A549 (cell line): ENCODE results near the gene ERMAP. TPM values are rescaled to one million over a fixed set of nuclear protein-coding genes. Genes with fewer than 3 reads are reported as not detected.

Experiments used
- ATAC-seq, 2 experiments: fragments of 200-7000 bp in 1 of 2; fragments of >200 bp in 1 of 2; cut with Nextera tagmentation in 1 of 2; cut with Tn5 transposase in 1 of 2; 3 replicates each; pipeline versions ENCODE4 v1.8.0 to v1.9.1; 2018 to 2020; ENCODE audit warnings: mild to moderate bottlenecking in 1 of 2, moderate library complexity in 1 of 2
- CTCF ChIA-PET: fragments of 300-600 bp; sonication (Branson Sonifier 250); formaldehyde crosslinking; extraction: SDS; loops from one replicate; lab custom pipeline; 2021; ENCODE audit warnings: antibody characterized with exemption, inconsistent platforms; lab: Yijun Ruan, JAX
- POLR2A ChIA-PET: fragments of 350-600 bp; formaldehyde crosslinking; extraction: SDS; loops from one replicate; lab custom pipeline; 2021; ENCODE audit warnings: antibody characterized with exemption, inconsistent platforms; lab: Yijun Ruan, JAX
- DNase-seq, 2 experiments: peaks; one replicate each; pipeline versions ENCODE4 v3.0.0 to v3.0.0-alpha.2; 2011 to 2016; ENCODE audit warnings: low read depth in 1 of 2, low spot score in 1 of 2
- FAIRE-seq: peaks from 2 replicates; lab custom pipeline; 2011; peaks lifted over from hg19 to GRCh38; lab: Jason Lieb, UNC
- H3K27ac ChIP-seq, 2 experiments: fragments of >200 bp; sonication (Bioruptor Twin); formaldehyde crosslinking; 3 replicates each; pipeline ENCODE4 v1.5.1; 2016 to 2017
- H3K4me1 ChIP-seq: fragments of >200 bp; sonication (Bioruptor Twin); formaldehyde crosslinking; 3 replicates; pipeline ENCODE4 v1.6.1; 2016
- H3K4me2 ChIP-seq: fragments of >200 bp; sonication (Bioruptor Twin); formaldehyde crosslinking; 3 replicates; pipeline ENCODE4 v1.6.1; 2016
- H3K4me3 ChIP-seq: fragments of >200 bp; sonication (Bioruptor Twin); formaldehyde crosslinking; 3 replicates; pipeline ENCODE4 v1.5.1; 2016
- H3K9me3 ChIP-seq: fragments of >200 bp; sonication (Bioruptor Twin); formaldehyde crosslinking; 3 replicates; pipeline ENCODE4 v1.6.1; 2016
- BHLHE40 ChIP-seq: IDR thresholded peaks from 2 replicates; pipeline ENCODE4 v1.6.1; 2012; ENCODE audit warnings: low read depth, low read length, inconsistent platforms
- CBX8 ChIP-seq: fragments of 200-600 bp; sonication (generic); IDR thresholded peaks from 2 replicates; pipeline ENCODE4 v1.6.1; 2016
- ELK1 ChIP-seq: fragments of 150-350 bp; IDR thresholded peaks from 2 replicates; pipeline ENCODE4 v1.6.1; 2014; ENCODE audit warnings: low read depth, mild to moderate bottlenecking, low read length
- EP300 ChIP-seq, 2 experiments: fragments of >200 bp; sonication (Bioruptor Twin); formaldehyde crosslinking; IDR thresholded peaks; 2 replicates in 1 of 2; 3 replicates in 1 of 2; pipeline ENCODE4 v1.6.1; 2016 to 2017
- FOXS1 ChIP-seq: fragments of 250-450 bp; sonication (Bioruptor Pico); IDR thresholded peaks from 2 replicates; pipeline ENCODE4 v1.5.0; 2020; ENCODE audit warnings: mild to moderate bottlenecking, moderate library complexity
- HDAC2 ChIP-seq: fragments of 200-600 bp; sonication (generic); IDR thresholded peaks from 2 replicates; pipeline ENCODE4 v1.6.1; 2016
- HOXA7 ChIP-seq: fragments of 250-450 bp; sonication (Bioruptor Pico); IDR thresholded peaks from 2 replicates; pipeline ENCODE4 v1.5.0; 2020; ENCODE audit warnings: mild to moderate bottlenecking, moderate library complexity
- MAFK ChIP-seq: fragments of 450-650 bp; IDR thresholded peaks from 2 replicates; pipeline ENCODE4 v1.6.1; 2014; ENCODE audit not compliant: partially characterized antibody
- MAX ChIP-seq: IDR thresholded peaks from 2 replicates; pipeline ENCODE4 v1.6.1; 2012
- NPAS2 ChIP-seq: fragments of 250-450 bp; sonication (Bioruptor Pico); IDR thresholded peaks from 2 replicates; pipeline ENCODE4 v1.8.0; 2022; ENCODE audit warnings: mild to moderate bottlenecking, moderate library complexity, borderline replicate concordance
- NR3C1 ChIP-seq: fragments of >200 bp; sonication (Bioruptor Twin); formaldehyde crosslinking; IDR thresholded peaks from 3 replicates; pipeline ENCODE4 v1.6.1; 2017
- PHF8 ChIP-seq: fragments of 200-600 bp; sonication (generic); IDR thresholded peaks from 2 replicates; pipeline ENCODE4 v1.6.1; 2016; ENCODE audit warnings: low read depth, mild to moderate bottlenecking, antibody characterized with exemption, moderate library complexity, borderline replicate concordance
- POLR2A ChIP-seq: IDR thresholded peaks from 2 replicates; pipeline ENCODE4 v1.6.1; 2012; ENCODE audit warnings: mild to moderate bottlenecking, low read length
- POLR2AphosphoS2 ChIP-seq: conservative IDR thresholded peaks from 2 replicates; pipeline ENCODE4 v1.6.1; 2012; ENCODE audit warnings: low read length, improper control_type of control experiment, inconsistent platforms
- RAD21 ChIP-seq, 2 experiments: fragments of >200 bp in 1 of 2; sonication (Bioruptor Twin) in 1 of 2; formaldehyde crosslinking in 1 of 2; IDR thresholded peaks in 1 of 2; conservative IDR thresholded peaks in 1 of 2; 2 replicates in 1 of 2; 3 replicates in 1 of 2; pipeline ENCODE4 v1.6.1; 2012 to 2018; ENCODE audit warnings: inconsistent platforms in 1 of 2
- RARB ChIP-seq: fragments of 250-450 bp; sonication (Bioruptor Pico); IDR thresholded peaks from 2 replicates; pipeline ENCODE4 v1.8.0; 2021; ENCODE audit warnings: mild to moderate bottlenecking, moderate library complexity
- REST ChIP-seq: fragments of 200-600 bp; sonication (generic); IDR thresholded peaks from 2 replicates; pipeline ENCODE4 v1.6.1; 2016; ENCODE audit warnings: antibody characterized with exemption, mild to moderate bottlenecking, moderate library complexity
- SMC3 ChIP-seq: fragments of >200 bp; sonication (Bioruptor Twin); formaldehyde crosslinking; IDR thresholded peaks from 3 replicates; pipeline ENCODE4 v1.6.1; 2018; ENCODE audit warnings: inconsistent platforms
- TFCP2L1 ChIP-seq: fragments of 250-450 bp; sonication (Bioruptor Pico); IDR thresholded peaks from 2 replicates; pipeline ENCODE4 v1.5.0; 2021; ENCODE audit warnings: mild to moderate bottlenecking
- TP53 ChIP-seq: fragments of 250-450 bp; sonication (Bioruptor Pico); IDR thresholded peaks from 2 replicates; pipeline ENCODE4 v1.5.0; 2021; ENCODE audit warnings: mild to moderate bottlenecking, moderate library complexity
- WGBS: methylation state at CpG from one replicate; pipeline ENCODE4 v1.1.6; 2017; ENCODE audit errors: missing lambda C conversion rate; 5-methylcytosine and 5-hydroxymethylcytosine counted together
- polyA plus RNA-seq, 4 experiments: library from polyadenylated mRNA; depleted of rRNA in 3 of 4; stranded (reverse); fragments of >200 nt; fragmentation: RNase III in 1 of 4; extraction: RNeasy Plus Mini Kit Qiagen cat#74134 plus additional on column Dnase treatment in 1 of 4; gene quantifications; 2 replicates in 3 of 4; 3 replicates in 1 of 4; pipeline ENCODE4 v1.2.3, GENCODE V29; 2011 to 2017

ERMAP gene
- polyA plus RNA-seq, 2 of the 4 experiments (the other 2 are of a cell fraction) = 5.4 to 10.7 TPM

- DNase-seq = no peak
- CTCF ChIA-PET = interaction anchor here (0.6 to 1.8 kb wide), 3 partner anchors 22 to 798 kb away, joined by 3 to 4 read pairs (median 4); partner anchors contain the start of gene ZNF691
- no peak for ATAC-seq
Observed at GRCh38 chr1:42824481-42825035, 7.6 kb downstream of the ERMAP start.

GRCh38 chr1:42825036-42825851, 8.3 kb downstream of the ERMAP start:
- CTCF ChIA-PET = interaction anchor here (0.9 to 1.8 kb wide), 2 partner anchors 21 to 47 kb away, joined by 4 read pairs; partner anchors contain the start of gene ZNF691
- Histone ChIP-seq H3K27ac (no peak overlapping the region), H3K4me1 (peaks cover 33% of the 10 kb centered on the region), H3K4me2 (no peak overlapping the region), H3K9me3 (no peaks in the 10 kb centered on the region), H3K4me3 (no peak overlapping the region)
- DNase-seq (no peak), FAIRE-seq (no peak), ATAC-seq (no peak)
- POLR2A ChIA-PET = interaction anchor here (3.1 kb wide), 1 partner anchor 21 kb away, joined by 14 read pairs; the partner anchor contains the start of gene ZNF691
- 90% methylated on average over 10 of the region's 10 CpGs for WGBS
- TF ChIP-seq HOXA7 = no peak
- no peak for TF ChIP-seq SMC3
- TF ChIP-seq PHF8 = no peak
- no peak for TF ChIP-seq EP300 (IDR thresholded peaks at IDR 0.05)
- TF ChIP-seq RARB (CRISPR knock-in tag) = no peak
- no peak for TF ChIP-seq TP53
- no peak for TF ChIP-seq BHLHE40
- TF ChIP-seq HDAC2 = no peak
- no peak for TF ChIP-seq REST
- no peak for TF ChIP-seq CBX8

More at GRCh38 chr1:42824481-42825035, 7.6 kb downstream of the ERMAP start:
- TF ChIP-seq NPAS2 (CRISPR knock-in tag) (no peak), NR3C1 (no peak), FOXS1 (CRISPR knock-in tag) (no peak), POLR2AphosphoS2 (no peak), MAX (no peak), TFCP2L1 (CRISPR knock-in tag) (no peak), RAD21 (conservative IDR thresholded peaks at IDR 0.05 in 1 of 2, IDR thresholded peaks at IDR 0.05 in 1 of 2) (no peak), MAFK (no peak), POLR2A (no peak), ELK1 (no peak)
- TF ChIP-seq, all 56 proteins: peak for 0
- WGBS = 92% methylated on average over 4 of the region's 4 CpGs
- H3K4me3 ChIP-seq = no peak overlapping the region
- peak overlapping the region in 1 of 2 experiments; percentile 21; a peak in 1 of 6 replicates for H3K27ac ChIP-seq
- no peak for FAIRE-seq
- no peaks in the 10 kb centered on the region for H3K9me3 ChIP-seq
- no peak overlapping the region for H3K4me2 ChIP-seq
- H3K4me1 ChIP-seq = peaks cover 33% of the 10 kb centered on the region
- POLR2A ChIA-PET = interaction anchor here (3.1 kb wide), 1 partner anchor 22 kb away, joined by 14 read pairs; the partner anchor contains the start of gene ZNF691
